ENCODE results near the gene CORO7.

CORO7 gene

GRCh38 chr16:4381935-4382794 is 34.2 kb downstream of the CORO7 start:
- DNase-seq, result no peak

- no peak for DNase-seq
Measured at GRCh38 chr16:4381072-4381934, 35.1 kb downstream of the CORO7 start.

GRCh38 chr16:4380119-4381063 is 36.0 kb downstream of the CORO7 start:
- DNase-seq, result no peak

- no peak for DNase-seq
Measured at GRCh38 chr16:4378999-4379690, 37.3 kb downstream of the CORO7 start.

- DNase-seq, result no peak
Measured at GRCh38 chr16:4378161-4378666, 38.2 kb downstream of the CORO7 start.

GRCh38 chr16:4377573-4378154 is 38.7 kb downstream of the CORO7 start:
- no peak for DNase-seq

- DNase-seq, result no peak
Measured at GRCh38 chr16:4376893-4377572, 39.4 kb downstream of the CORO7 start.

- no peak for DNase-seq
Measured at GRCh38 chr16:4376126-4376892, 40.1 kb downstream of the CORO7 start.

GRCh38 chr16:4375717-4376116 is 40.7 kb downstream of the CORO7 start:
- no peak for DNase-seq

GRCh38 chr16:4373909-4374742 is 42.3 kb downstream of the CORO7 start:
- DNase-seq, result no peak

- DNase-seq, result no peak
Measured at GRCh38 chr16:4373356-4373908, 43.0 kb downstream of the CORO7 start.

- no peak for DNase-seq
Measured at GRCh38 chr16:4372578-4373355, 43.6 kb downstream of the CORO7 start.

GRCh38 chr16:4372001-4372577 is 44.3 kb downstream of the CORO7 start:
- DNase-seq, result peak in 1 of 2 experiments; percentile 9

GRCh38 chr16:4371357-4372000 is 44.9 kb downstream of the CORO7 start, which contains the start of gene VASN:
Gene VASN, plus strand, starts transcription at chr16:4371848. Its CDS starts 9,030 bp downstream, at chr16:4380878.
- DNase-seq, result no peak

GRCh38 chr16:4370570-4371356 is 45.6 kb downstream of the CORO7 start:
- DNase-seq, result no peak

- DNase-seq, result no peak
Measured at GRCh38 chr16:4370151-4370550, 46.2 kb downstream of the CORO7 start.
